B cell (primary cell): ENCODE data around the gene MGAT4B.

Experiments
- EZH2 ChIP-seq: IDR thresholded peaks from 2 replicates; pipeline ENCODE4 v1.6.1; 2012; ENCODE audit warnings: borderline replicate concordance, low read depth, mild to moderate bottlenecking, moderate library complexity, low read length; ENCODE audit not compliant: insufficient read depth, poor library complexity, severe bottlenecking
- TF ChIP-seq, protein P1 (sequence below): fragments of 200-600 bp; IDR thresholded peaks from one replicate; pipeline ENCODE4 v1.8.0; 2022; ENCODE audit warnings: antibody characterized with exemption, mild to moderate bottlenecking

DNA sequence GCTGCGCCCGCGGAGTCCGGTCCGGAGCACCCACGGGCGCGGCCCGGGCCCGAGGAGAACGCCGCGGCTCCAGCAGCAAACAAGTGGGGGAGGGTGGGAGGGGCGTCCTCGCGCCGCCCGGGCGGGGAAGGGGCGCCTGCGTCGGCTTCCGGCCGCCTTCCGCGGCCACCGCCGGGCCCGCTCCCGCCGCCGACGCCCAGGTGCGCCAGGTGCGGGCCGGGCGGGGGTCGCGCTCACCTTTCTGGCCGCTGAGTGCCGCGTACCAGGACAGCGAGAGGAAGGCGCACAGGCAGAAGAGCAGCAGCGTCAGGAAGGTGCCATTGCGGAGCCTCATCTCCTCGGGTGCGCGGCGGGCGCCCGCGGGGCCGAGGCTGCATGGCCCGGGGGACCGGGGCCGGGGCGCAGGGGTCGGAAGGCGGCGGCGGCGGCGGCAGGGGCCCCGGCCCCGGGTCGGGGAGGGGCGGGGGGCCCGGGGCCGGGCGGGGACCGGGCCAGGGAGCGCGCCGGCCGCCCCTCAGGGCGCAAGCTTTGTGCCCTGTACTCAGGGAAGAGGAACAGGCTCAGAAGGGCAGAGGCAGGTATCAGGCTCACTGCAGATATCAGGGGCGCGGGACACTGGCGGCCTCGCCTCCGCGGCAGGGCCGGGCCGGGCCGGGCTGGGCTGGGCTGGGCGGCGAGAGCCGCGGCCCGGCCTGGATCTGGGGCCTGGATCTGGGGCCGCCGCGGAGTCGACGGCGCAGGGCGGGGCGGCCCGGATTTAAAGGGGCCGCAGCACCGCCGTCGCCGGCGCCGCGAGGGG is at the start of gene MGAT4B:
- TF ChIP-seq, protein P1, sequence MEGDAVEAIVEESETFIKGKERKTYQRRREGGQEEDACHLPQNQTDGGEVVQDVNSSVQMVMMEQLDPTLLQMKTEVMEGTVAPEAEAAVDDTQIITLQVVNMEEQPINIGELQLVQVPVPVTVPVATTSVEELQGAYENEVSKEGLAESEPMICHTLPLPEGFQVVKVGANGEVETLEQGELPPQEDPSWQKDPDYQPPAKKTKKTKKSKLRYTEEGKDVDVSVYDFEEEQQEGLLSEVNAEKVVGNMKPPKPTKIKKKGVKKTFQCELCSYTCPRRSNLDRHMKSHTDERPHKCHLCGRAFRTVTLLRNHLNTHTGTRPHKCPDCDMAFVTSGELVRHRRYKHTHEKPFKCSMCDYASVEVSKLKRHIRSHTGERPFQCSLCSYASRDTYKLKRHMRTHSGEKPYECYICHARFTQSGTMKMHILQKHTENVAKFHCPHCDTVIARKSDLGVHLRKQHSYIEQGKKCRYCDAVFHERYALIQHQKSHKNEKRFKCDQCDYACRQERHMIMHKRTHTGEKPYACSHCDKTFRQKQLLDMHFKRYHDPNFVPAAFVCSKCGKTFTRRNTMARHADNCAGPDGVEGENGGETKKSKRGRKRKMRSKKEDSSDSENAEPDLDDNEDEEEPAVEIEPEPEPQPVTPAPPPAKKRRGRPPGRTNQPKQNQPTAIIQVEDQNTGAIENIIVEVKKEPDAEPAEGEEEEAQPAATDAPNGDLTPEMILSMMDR = no peak
- TF ChIP-seq EZH2 = no peak
